Activated CD8-positive, alpha-beta memory T cell treated with anti-CD3 and anti-CD28 coated beads, Interleukin-2, amount 50 U/mL, for 24 hours (primary cell): ENCODE measurements around the gene USE1.

ENCODE experiments used
- DNase-seq: peaks from one replicate; pipeline ENCODE4 v3.0.0-alpha.2; 2020; ENCODE audit errors: extremely low read depth

The USE1 gene

GRCh38 chr19:17259118-17259780 is 44.1 kb downstream of the USE1 start:
- no peak for DNase-seq

GRCh38 chr19:17259934-17260333 is 44.8 kb downstream of the USE1 start:
- DNase-seq, result no peak

- peak; percentile 76 for DNase-seq
Measured at GRCh38 chr19:17260842-17261325, 45.7 kb downstream of the USE1 start.

GRCh38 chr19:17262557-17262956 is 47.4 kb downstream of the USE1 start:
- DNase-seq, result no peak

GRCh38 chr19:17263712-17264640 is 48.8 kb downstream of the USE1 start:
- DNase-seq, result no peak

- no peak for DNase-seq
Measured at GRCh38 chr19:17264641-17264979, 49.5 kb downstream of the USE1 start, which contains the start of gene USHBP1. TSS of gene USHBP1 (minus strand) at chr19:17264745. CDS start at chr19:17264299, 446 bp downstream.

- no peak for DNase-seq
Measured at GRCh38 chr19:17266026-17266425, 50.9 kb downstream of the USE1 start.

GRCh38 chr19:17266589-17266974 is 51.4 kb downstream of the USE1 start:
- DNase-seq, result no peak

- DNase-seq, result peak; percentile 93
Measured at GRCh38 chr19:17266975-17267788, 52.0 kb downstream of the USE1 start, which contains the start of gene BABAM1. TSS of gene BABAM1 (plus strand) at chr19:17267443. CDS start at chr19:17268807, 1,364 bp downstream.

- no peak for DNase-seq
Measured at GRCh38 chr19:17268754-17269153, 53.6 kb downstream of the USE1 start.
